HUDEP-2 (cell line): ENCODE data around the gene SOX6.

Experiments used
- DNase-seq, 76 experiments: peaks; one replicate each; lab custom pipeline; 2025; ENCODE audit not compliant: unreplicated experiment in 76 of 76; lab: John Stamatoyannopoulos, UW

Gene SOX6

DNA sequence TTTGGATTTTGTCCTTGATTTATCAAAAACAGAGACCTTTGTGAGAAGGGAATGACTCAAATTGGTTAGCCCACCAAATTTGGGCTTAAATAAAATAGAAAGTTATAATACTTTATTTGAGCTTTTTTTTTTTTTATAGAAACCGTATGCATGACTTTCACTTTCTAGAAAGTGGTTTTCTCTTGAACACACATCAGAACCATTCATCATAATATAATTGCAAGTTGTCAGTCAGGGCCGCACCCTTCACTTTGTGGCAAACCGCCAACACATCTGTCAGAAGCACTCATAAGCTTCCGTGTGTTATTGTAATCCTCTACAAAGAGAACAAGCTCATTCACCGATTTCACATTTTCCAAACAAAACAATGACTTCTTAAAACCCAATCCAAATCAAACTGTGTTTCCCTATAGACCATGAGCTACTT lies 76.1 kb downstream of the SOX6 start:
- peak in 71 of 76 experiments; percentile 2 to 86 (median 58) for DNase-seq

DNA sequence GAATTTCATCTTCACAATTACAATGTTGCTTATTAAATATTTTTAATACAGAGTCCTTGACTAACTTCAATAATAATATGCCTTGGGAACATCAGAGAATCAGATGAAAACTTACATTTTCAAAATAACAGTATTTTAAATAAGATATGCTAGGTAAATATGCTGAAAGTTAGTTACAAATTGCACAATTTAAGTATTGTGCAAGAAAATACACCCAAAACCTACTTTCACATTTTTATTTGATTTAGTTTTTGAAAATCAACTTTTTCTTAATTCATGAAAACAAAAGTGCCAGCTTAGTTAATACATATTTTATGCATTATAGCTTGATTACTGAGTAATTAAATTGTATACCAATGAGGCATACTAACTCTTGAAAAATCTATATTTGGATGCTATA lies 76.8 kb downstream of the SOX6 start:
- no peak for DNase-seq

DNA sequence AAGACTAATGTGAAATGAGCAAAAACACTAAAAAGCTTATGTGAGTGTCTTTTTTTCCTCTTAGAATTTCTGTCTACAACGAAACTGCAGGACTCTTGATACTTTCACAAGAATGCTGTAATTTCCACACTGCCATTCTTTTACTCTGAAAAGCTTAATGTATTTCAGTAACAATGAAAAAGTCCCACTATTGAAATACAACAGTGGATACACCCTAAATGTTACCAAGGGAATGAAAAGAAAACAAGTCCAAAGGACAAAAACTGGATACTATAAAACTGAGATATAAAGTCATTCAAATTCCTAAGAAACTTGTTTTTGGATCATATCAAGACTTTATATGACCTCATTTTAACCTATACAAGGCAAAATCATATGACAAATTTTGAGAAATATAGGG lies 77.4 kb downstream of the SOX6 start:
- no peak for DNase-seq

DNA sequence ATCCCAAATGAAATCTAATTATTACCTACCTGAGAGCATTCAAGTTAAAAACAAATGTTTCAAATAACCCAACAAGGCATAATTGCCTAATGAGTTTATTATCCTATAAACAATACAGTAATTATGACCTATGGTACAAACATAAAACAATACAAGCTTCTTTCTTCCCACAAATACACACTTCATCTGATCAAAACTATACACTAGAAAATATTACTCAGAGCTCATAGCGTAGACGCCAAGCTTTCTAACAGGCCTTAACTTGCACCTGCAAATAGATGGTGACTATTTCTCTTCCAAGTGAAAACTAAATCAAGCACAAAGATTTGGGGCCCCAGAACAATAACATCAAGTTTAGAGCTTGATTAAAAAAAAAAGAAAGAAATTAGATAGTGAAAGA lies 78.1 kb downstream of the SOX6 start:
- DNase-seq: no peak

DNA sequence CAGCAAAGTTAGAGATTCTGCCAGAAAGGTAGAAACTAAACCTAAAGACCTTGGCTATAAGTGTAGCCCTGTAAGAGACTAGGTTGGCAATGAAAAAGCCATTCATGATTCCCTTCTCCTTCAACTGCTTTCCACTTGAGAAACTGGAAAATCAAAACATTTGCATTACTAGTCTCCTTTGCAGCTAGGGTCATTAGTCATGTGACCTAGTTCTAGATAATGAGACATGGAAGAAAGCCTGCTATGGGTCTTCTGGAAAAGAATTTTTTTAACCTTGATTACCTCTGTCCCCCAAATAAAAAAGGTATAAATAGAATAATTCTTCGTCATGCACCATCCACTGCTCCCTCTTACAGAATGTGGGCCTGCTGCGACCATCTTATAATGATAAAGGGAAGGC lies 80.1 kb downstream of the SOX6 start:
- no peak for DNase-seq

DNA sequence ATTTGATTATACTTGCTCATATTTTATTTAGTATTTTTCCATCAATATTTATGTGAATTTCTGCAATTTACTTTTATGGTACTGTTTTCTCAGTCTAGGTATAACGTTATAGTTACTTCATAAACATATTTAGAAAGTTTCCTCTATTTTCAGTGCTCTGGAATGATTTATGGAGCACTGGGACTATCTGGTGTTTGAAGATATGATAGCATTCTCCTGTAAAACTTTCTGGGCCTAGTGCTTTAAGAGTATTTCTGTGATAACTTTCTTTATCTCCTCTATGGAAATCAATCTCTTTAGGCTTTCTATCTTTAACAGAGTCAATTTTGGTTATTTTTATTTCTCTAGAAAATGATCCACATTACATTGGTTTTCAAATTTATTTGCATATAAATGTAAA lies 85.1 kb downstream of the SOX6 start:
- DNase-seq: no peak

DNA sequence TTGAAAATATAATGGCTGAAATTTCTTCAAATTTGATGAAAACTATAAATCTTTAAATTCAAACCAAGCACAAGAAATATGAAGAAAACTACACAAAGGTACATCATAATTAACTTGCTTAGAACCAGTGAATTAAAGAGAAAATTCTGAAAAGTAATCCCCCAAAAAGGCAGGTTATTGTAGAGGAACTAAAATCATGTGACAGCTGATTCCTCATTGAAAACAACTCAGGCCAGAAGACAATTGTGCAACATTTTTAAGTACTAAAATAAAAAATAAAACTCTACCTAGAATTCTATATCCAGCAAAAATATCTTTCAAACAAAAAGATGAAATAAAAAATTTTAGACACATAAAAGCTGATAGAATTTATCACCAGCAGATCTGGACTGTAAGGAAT lies 90.3 kb downstream of the SOX6 start:
- no peak for DNase-seq

DNA sequence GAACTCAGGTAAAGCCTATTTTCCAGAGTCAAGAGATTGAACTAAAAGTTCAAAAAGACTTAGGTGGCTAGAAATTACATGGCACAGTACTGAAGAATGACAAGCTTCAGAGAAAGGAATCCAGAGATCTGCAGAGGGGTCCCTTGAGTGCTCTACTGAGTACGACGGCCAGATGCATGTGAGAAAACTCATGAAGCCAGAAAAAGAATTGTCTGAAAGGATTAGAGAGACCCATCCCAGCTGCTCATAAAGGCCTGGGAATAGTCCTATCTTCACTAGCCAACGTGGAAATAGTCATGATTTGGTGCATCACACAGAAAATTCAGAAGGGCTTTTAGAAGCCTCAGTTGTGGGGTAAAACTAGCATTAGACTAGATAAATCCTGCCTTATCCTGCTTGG lies 91.3 kb downstream of the SOX6 start:
- DNase-seq: no peak

DNA sequence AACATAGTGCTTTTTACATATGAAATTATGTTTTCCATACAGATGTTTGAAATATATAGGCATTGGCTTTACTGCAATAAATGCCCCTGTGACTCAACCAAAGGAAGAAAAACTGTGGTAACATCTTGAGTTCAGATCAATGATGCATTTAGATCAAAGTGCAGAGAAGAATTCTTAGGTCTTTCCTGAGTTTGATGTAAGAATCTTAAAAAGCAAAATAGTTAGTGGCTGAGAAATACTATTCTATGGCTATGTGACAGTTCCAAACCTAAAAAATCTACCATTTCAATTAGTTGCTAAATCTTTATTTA lies 93.7 kb downstream of the SOX6 start:
- no peak for DNase-seq

DNA sequence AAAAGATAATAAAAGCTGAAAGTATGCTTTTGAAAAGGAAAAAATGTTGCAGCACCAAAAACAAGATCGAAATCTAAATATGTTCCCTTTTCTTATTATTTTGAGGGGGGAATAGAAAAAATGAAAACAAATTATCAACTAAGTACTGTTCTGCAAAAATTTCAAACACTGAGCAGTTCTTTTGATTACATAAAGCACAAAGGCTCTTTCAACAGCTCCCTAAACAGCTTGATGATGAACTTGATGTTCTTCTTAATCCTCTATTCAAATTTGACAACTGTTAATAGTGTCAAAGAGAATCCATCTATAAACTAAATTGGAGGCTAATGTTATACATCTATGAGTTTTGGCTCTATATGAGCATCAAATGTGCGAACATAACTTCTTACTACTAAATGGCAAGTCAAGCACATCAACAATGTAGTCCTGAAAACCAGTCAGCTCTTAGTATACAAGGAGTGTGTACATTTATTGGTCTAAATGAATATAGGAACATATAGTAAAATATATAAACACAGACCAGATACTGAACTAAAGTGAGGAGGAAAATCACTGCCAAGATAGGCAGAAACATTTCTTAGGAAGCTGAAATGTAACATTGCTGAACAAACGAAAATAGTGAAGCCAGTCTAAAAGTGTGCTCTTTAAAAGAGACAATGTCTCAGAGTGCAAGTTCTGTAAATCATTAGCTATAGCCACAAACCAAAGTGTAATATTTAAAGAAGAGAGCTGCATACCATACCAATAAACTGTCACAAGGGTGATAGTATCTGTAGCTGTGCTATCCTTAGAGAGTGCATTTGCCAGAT lies 94.3 kb downstream of the SOX6 start:
- no peak for DNase-seq

DNA sequence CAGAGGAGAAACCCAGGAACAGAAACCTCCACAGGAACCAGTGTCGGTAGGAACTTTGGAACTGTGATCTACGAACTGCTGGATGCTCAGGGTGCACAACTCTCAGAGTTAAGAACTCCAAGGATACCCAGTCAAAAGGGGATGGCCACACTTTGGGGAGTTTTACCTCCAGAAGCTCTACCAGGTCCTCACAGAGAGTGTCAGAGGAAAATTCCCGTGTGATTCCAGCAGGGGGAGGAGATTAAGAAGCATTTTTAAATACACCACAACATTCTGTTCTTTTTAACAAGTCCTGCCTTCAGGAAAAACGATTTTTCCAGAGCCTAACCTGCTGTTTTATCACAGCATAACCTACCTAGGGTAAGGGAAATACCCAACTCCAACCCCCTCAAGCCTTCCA lies 104.0 kb downstream of the SOX6 start:
- peak in 1 of 76 experiments; percentile 12 for DNase-seq

DNA sequence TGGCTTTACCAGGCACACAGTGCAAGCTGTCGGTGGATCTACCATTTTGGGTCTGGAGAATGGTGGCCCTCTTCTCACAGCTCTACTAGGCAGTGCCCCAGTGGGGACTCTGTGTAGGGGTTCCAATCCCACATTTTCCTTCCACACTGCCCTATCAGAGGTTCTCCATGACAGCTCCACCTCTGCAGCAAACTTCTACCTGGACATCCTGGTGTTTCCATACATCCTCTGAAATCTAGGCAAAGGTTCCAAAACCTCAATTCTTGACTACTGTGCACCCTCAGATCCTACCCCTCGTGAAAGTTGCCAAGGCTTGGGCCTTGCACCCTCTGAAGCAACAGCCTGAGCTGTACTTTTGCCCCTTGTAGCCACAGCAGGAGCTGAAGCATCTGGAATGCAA lies 108.1 kb downstream of the SOX6 start:
- DNase-seq: no peak

DNA sequence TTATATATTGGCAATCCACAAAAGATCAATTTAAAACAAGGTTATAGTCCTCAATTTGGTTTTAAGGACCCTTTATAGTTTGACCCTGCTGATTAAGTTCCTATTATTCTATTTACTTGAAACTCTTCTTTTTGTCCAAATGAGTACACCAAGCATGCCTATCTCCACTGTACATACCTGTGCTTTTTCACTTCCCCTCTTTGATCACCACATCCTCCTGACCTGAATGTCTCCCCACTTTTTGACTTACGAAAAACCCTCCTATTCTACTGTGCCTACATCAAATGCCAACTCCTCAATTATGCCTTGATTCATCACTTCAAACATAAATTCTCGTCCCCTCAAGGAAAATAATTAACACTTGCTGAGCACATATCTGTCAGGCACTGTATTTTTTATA lies 113.5 kb downstream of the SOX6 start:
- no peak for DNase-seq

DNA sequence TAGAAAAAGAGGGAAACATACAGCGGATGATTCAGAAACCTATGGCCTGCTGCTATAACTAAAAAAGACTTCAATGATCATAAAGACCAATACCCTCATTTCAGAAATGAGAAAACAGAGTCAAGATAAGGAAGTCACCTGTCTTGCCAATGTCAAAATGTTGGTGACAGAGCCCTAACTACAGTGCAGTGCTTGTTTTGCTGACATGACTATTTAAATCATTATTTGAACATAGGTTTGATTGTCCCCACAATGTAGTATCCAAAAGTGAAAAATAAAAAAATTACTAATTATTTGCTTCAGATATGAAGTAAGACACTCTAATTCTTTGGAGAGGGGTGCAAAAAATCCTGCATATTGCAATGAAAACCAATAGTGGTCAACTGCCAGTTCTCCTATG lies 115.7 kb downstream of the SOX6 start:
- no peak for DNase-seq

DNA sequence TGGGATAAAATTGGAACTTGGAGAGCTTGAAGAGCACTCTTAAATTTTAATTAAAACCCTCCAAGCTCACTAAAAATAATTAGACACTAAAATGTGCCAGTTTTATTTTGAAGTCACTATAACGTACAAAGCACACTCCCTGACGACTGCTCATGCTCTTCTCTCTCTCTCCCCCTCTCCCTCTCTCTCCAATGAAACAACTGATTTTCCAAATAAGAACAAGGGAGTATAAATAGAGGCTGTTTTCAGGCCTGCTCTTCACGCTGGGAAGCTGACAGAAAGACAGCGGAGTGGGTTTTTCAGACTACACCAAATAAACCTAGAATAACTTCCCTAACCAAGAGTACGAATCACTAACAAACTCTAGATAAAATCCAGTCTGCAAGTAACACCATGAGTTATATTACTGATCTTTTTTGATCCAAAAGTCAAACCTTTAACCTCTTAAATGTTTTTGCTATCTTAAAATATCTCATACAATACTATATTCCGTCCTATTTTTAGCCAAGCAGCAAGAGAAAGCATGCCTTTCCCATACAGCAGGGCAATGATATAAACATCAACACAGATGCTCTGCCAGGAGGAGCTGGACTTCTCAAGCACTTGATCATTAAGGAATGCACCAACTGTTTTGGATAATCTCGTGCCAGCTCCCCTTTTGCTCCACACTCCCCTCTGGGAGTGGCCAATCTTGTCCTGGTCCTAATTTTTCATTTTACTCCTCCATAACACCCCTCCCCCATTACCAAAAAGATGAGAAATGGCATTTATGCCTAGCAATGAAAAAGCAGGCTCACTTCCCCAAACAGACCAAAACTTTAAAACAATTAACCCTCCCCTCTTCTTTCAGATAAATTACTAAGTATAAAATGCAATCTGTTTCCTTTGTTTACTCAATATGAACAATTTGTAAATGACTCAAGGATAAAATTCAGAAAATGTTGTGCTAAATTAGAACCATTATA lies 116.9 kb downstream of the SOX6 start:
- DNase-seq: no peak

DNA sequence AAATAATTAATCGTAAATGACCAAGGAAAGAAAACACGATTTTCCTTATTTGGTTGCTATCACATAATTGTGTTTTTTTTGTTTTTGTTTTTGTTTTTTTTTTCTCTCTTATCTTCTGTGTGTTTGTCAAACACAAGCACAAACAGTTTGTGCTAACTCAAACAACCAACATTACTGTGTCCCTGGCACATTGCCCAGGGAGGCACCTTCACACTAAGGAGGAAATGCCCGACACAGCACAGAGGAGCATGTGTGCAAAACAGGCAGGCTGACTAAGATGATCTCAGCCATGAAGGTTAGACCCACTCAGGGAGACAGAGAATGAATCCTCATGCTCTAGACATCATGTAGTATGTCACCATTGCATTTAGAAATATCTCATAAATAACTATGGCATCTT lies 130.1 kb downstream of the SOX6 start:
- peak in 36 of 76 experiments; percentile 1 to 64 (median 10) for DNase-seq

DNA sequence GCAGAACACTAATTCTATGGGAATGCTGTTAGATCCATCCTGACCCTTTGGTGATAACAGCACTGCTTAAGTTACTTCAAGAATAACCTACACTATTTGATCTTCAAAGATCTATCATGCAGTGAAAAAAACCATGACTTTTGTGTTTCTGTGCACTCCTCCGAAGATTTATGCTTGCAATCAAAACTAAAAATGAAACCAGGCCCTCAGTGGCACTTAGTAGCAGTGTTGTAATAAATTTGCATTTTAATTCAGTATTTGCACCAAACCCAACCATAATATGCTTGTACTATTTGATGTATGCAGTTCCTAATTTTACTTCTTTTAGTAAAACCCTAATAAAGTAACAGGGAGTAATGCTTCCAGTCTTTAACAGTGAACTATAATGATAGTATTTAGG lies 130.7 kb downstream of the SOX6 start:
- no peak for DNase-seq

DNA sequence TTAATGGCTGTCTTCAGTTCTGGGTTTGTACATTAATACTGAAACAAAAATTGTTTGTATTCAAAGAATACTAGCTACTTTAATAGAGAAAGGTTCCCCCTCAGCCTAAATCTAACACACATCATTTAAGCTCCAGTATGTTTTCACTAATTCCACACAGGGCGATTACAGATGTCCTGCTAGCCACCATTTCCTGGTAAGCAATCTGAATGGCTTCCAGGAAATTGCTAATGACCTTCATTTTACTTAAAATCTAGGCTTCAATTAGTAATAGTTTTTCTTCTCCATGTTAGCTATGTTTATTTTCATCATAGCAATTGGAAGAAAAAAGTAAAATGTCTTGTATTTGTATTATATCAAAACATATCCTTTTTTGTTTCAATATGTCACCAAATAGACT lies 132.8 kb downstream of the SOX6 start:
- DNase-seq: no peak

DNA sequence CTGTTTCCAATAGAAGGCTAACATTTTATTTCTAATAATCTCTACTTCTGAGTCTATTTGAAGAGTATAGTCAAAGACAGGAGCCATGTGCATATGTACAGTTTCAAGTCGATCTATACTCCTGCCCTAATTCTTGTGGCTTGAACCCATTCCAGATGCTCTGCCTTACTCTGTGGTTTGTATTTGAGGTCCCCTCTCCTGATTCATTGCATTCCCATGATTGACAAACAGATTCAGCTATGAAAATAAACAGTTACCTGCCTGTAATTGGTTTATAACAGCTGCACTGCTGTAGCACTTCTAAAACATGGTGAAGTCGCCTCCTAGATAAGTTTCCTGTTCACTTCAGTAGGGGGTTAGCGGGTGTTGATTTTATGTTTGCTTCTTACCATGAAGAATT lies 138.7 kb downstream of the SOX6 start:
- DNase-seq: no peak

DNA sequence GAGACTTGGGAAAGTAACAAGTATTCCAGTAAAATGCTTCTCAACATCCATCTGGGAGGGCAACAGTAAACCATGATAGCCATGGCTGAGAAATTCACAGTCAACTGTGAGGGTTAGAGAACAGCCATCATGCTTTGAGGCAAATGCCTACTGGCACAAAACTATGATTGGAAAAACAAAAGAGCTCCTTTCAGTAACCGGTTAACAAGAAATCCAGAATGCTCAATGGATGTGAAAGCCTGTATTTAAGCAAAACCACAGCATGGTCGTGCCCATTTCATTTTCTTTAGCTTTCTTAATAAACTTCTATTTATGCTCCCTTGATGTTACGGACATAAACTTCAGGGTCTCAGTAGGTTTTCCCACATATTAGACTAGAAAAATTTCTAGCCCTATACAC lies 139.5 kb downstream of the SOX6 start:
- DNase-seq: no peak

DNA sequence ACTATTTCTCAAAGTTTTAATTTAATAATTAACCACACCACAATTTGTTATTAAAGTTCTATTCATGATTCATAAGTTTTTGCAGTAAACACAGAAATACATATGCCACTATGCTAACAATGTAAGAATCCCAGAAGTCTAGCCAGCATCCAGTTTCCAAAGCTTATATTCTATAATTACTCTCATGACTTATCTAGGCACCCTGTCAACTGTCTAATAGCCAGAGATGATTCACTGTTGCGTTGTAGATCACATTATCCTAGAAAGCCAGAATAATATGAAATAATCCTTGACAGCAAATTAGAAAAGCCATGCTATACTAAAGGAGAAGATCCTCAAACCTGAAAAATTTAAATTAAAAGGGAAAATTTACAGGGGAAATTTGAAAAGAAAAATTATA lies 141.0 kb downstream of the SOX6 start:
- no peak for DNase-seq

DNA sequence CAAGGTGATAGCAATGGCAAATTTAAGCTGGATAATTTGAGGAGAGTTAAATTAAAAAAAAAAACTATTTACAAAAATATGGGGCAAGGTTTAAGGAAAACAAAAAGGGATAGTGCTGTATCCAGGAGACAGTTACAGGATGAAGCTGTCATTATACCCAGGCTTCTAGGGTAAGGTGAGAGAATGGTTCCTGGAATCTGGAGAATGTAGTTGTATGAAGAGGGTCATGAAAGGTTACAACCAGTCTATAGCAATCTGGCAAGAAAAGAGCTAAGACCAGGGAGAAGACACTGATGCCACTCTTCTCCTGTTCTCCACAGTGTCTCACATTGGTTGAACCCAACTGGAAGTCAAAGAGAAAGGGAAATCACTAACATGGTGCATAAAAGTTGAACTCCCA lies 144.9 kb downstream of the SOX6 start:
- DNase-seq: no peak
